ENCODE results near the gene MGAT4A.

DNA sequence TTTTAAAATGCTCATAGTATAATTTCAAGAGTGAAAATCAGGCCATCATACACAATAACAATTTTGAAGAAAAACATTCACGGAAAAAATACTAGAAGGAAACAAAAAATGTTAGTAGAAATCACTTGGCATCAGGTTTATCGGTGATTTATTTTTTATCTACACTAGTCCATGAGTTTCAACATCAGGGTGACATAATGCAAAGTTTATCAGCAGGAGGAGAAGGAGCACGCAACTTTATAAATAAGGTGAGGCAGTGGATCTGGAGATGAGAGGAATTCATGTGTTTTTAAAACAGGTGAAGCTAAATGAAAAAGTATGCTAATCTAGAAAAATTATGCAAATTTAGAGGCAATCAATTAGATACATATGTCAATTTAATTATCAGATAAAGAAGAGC, 54.2 kb downstream of the MGAT4A start:
- TF ChIP-seq, protein P1, sequence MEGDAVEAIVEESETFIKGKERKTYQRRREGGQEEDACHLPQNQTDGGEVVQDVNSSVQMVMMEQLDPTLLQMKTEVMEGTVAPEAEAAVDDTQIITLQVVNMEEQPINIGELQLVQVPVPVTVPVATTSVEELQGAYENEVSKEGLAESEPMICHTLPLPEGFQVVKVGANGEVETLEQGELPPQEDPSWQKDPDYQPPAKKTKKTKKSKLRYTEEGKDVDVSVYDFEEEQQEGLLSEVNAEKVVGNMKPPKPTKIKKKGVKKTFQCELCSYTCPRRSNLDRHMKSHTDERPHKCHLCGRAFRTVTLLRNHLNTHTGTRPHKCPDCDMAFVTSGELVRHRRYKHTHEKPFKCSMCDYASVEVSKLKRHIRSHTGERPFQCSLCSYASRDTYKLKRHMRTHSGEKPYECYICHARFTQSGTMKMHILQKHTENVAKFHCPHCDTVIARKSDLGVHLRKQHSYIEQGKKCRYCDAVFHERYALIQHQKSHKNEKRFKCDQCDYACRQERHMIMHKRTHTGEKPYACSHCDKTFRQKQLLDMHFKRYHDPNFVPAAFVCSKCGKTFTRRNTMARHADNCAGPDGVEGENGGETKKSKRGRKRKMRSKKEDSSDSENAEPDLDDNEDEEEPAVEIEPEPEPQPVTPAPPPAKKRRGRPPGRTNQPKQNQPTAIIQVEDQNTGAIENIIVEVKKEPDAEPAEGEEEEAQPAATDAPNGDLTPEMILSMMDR (IDR thresholded peaks at IDR 0.05) = no peak
- no peak for TF ChIP-seq POLR2A (IDR thresholded peaks at IDR 0.05)
